ENCODE results near the gene LSM10.

DNA sequence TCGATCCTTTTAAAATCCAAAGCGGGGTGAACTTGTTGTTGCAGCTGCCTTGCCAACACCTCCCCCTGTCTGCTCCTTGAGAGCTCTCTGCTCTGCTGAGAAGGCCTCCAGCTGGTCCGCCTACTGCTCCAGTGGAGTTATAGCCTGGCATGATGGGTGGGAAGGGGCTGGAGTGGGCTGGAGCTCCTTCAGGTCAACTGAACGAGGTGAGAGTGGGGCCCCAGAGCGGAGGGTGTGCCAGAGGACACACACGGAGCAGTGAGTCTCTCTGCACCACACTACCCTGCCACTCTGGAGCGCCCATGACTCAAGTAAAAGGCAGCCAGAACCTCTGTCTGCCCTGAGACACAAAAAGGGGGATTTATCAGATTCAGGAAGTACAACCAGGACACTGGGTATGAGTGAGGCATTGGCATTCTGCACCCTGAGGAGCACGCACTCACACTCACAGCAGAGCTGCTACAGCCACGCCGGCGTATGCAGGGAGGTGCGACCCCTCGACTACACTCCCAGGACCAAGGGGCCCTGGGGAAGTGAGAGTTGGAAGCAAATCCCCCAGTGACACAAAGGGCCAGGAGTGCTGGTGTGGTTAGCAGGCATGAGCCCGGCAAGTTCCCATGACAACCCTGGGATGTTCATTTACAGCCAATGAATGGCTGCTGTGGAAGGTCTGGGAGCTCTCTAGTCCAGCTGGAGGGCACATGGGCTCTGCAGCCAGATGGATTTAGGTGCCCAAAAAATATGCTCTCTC is 46.3 kb downstream of the LSM10 start:
- TF ChIP-seq, protein P1, sequence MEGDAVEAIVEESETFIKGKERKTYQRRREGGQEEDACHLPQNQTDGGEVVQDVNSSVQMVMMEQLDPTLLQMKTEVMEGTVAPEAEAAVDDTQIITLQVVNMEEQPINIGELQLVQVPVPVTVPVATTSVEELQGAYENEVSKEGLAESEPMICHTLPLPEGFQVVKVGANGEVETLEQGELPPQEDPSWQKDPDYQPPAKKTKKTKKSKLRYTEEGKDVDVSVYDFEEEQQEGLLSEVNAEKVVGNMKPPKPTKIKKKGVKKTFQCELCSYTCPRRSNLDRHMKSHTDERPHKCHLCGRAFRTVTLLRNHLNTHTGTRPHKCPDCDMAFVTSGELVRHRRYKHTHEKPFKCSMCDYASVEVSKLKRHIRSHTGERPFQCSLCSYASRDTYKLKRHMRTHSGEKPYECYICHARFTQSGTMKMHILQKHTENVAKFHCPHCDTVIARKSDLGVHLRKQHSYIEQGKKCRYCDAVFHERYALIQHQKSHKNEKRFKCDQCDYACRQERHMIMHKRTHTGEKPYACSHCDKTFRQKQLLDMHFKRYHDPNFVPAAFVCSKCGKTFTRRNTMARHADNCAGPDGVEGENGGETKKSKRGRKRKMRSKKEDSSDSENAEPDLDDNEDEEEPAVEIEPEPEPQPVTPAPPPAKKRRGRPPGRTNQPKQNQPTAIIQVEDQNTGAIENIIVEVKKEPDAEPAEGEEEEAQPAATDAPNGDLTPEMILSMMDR (conservative IDR thresholded peaks at IDR 0.05; ENCODE audit: low read length) = no peak
- no peak for TF ChIP-seq EZH2phosphoT487 (IDR thresholded peaks at IDR 0.05; ENCODE audit: borderline replicate concordance, low read depth, low read length)
